Ammon's horn (tissue), 1 donor: Measurements from ENCODE around the gene DENND4C.
"Not testable (repeated sequence)": the region's sequence is repeated elsewhere in the genome, so short reads cannot be mapped to it uniquely, and the experiment has no call there.

ENCODE experiments used
- DNase-seq: peaks from one replicate; pipeline ENCODE4 v3.0.0-alpha.2; 2016; ENCODE audit warnings: low spot score

The DENND4C gene

GRCh38 chr9:19375538-19375937 is 145.0 kb downstream of the DENND4C start:
- DNase-seq, result no peak

- DNase-seq, result no peak
Measured at GRCh38 chr9:19376931-19377330, 146.4 kb downstream of the DENND4C start.

DNA sequence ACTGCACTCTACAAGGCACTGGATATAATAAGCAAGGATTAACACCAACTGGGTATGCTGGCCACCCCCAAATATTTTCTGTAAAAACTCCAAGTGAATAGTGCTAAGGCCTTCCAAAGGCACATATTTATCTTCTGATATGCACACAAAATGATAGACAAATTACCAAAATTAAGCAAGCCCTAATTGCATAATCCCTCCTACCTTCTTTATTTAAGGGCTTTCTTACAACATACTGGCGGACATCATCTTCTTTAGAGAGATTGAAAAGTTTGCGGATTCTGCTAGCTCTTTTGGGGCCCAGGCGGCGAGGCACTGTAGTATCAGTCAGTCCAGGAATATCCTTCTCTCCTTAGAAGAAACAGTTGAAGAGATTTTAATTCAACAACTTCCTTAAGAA is 147.7 kb downstream of the DENND4C start:
- no peak for DNase-seq

GRCh38 chr9:19378647-19379046 is 148.2 kb downstream of the DENND4C start:
- no peak for DNase-seq

DNA sequence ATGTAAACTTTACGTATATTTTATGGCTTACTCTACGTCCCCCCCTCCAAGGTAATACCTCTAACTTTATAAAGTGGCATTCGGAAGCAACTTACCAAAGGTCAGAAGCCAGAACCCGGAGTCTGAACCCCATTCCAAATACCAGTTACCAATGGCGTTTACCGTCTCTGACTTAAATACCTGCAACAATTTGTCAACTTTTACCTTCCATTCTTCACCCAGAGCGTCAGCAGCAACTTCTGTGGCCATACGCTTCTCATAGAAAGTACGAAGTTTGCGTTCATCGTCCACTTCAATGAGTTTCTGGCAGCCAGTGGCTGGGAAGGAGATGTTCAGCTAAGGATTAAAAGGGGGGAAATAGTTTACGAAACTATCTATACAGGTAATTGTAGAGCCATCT is 148.8 kb downstream of the DENND4C start:
- DNase-seq, result peak; percentile 2

- no peak for DNase-seq
Measured at GRCh38 chr9:19379697-19380046, 149.2 kb downstream of the DENND4C start.

DNA sequence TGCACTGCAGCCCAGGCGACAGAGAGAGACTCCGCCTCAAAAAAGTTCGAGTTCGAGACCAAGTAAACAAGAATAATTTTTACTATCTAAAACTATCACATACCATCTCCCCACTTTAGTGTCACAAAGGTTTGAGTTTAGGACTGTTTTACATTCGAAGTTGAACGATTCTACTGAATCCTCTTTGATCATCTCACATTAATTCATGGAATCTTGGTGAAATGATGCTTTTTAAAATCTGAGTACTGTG is 150.3 kb downstream of the DENND4C start:
- DNase-seq, result no peak

GRCh38 chr9:19381656-19382055 is 151.2 kb downstream of the DENND4C start:
- DNase-seq, result no peak

DNA sequence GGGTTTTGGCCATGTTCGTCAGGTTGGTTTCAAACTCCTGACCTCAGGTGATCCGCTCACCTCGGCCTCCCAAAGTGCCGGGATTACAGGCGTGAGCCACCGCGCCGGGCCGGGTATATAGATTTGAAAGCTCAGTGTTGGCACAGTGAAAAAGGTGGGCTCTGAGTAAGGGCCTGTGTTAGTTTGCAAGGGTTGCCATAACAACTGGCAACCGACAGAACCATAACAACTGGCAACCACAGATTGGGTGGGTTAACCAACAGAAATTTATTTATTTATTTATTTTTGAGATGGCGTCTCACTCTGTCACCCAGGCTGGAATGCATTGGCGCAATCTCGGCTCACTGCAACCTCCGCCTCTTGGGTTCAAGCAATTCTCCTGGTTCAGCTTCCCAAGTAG is 154.7 kb downstream of the DENND4C start:
- DNase-seq, result not testable (repeated sequence)

DNA sequence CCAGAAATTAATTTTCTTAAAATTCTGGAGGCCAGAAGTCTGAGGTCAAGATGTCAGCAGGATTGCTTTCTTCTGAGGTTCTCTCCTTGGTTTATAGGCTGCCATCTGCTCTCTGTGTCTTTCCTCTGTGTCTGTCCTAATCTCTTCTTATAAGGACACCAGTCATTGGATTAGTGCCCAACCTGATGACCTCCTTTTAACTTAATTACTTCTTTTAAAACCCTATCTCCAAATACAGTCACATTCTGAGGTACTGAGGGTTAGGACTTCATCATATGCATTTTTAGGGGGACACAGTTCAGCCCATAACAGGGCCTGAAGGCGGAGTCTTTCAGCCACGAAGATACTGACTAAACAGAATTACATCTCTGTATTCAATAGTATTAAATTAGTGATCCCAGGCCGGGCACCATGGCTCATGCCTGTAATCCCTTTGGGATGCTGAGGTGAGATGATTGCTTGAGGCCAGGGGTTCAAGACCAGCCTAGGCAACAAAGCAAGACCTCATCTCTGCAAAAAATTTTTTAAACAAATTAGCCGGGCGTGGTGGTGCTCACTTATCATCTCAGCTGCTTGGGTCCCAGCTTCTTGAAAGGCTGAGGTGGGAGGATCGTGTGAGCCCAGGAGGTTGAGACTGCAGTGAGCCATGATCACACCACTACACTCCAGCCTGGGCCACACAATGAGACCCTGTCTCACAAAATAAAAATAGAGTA is 155.5 kb downstream of the DENND4C start:
- no peak for DNase-seq

GRCh38 chr9:19386502-19387044 is 156.1 kb downstream of the DENND4C start:
- no peak for DNase-seq

GRCh38 chr9:19387317-19387716 is 156.8 kb downstream of the DENND4C start:
- no peak for DNase-seq

- DNase-seq, result not testable (repeated sequence)
Measured at GRCh38 chr9:19389539-19389938, 159.0 kb downstream of the DENND4C start.

DNA sequence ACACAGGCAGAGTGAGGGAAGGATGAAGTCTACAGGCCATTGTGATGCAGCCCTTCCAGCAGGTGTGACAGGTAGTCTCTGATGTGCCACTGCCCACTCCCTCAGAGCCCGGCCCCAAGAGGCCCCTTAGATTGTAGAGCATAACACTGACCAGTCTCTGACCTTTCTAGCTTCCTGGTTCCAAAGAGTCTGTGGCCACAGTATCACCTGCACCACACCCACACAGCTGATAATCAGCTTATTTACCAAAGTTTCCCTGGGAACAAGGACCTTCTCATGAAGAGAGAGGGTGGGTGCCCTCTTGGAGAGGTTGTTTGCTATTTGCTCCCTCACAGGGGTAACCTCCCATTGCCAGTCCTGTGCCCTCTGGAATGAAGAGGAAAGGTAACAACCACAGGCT is 167.4 kb downstream of the DENND4C start:
- DNase-seq, result no peak

DNA sequence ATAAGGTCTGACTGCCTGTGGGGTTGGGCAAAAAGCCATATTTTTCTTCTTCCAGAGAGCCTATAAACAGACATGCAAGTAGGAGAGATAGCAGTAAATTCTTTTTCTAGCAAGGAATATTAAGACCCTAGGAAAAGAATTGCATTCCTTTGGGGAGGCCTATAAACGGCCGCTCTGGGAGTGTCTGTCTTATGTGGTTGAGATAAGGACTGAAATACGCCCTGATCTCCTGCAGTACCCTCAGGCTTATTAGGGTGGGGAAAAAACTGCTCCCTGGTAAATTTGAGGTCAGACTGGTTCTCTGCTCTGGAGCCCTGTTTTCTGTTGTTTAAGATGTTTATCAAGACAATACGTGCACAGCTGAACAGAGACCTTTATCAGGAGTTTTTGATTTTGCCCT is 172.7 kb downstream of the DENND4C start:
- DNase-seq, result not testable (repeated sequence)

DNA sequence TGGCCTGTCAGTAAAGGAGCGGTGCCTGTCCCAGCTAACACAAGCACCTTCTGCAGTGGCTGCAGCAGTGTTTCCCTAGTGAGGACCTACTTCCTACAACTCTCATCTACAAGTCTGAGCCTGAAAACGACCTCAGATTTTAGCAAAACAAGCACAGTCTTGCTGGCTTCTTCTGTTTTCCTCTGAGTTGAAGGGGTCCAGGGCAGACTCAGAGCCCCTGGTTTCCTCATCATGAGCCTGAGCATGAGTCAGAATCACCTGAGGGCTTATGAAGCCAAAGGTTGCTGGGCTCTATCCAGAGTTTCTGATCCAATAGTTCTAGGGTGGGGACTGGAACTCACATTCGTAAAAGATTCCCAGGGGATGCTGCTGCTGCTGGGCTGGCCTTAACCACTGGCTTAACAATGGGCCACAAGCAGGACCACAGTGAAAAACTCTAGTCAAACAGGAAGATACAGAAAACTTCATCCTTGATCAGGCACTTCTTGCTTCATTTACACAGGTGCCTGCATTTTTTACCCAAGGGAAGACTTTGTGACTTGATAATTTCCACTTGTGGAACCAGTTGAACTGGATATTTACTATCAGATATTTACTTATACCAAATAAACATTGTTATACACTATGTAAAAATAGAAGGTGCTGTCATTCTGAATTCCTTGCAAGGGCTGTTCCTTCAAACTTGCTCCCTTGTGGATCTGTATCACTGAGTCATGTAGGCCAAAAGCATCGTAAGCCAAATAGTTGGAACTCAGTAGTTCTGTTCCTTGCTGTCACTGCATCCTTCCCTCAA is 174.0 kb downstream of the DENND4C start:
- no peak for DNase-seq

- DNase-seq, result no peak
Measured at GRCh38 chr9:19405771-19406170, 175.3 kb downstream of the DENND4C start.

DNA sequence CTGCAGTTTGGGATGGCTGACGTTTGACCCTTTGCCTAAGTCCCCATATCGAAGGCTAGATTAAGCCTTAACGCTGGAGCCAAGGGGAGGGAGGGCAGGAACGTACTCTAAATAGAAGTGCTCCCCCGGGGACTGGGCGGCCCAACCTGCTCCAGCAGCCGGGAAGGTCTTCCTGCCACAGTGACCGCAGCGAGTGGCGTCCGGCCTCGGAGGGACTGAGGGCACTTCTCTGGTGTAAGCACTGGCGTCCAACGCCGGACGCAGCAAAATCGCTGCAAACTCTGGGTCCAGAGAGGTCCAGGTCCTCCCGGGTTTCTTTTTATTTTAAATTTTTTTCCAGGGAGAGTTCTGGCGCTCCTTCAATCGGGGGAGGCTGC is 177.8 kb downstream of the DENND4C start:
- DNase-seq, result no peak

- peak; percentile 95 for DNase-seq
Measured at GRCh38 chr9:19408693-19409400, 178.4 kb downstream of the DENND4C start, which contains the start of gene ACER2. ACER2 (plus strand) TSS chr9:19409009; CDS start chr9:19409085, 76 bp downstream.

DNA sequence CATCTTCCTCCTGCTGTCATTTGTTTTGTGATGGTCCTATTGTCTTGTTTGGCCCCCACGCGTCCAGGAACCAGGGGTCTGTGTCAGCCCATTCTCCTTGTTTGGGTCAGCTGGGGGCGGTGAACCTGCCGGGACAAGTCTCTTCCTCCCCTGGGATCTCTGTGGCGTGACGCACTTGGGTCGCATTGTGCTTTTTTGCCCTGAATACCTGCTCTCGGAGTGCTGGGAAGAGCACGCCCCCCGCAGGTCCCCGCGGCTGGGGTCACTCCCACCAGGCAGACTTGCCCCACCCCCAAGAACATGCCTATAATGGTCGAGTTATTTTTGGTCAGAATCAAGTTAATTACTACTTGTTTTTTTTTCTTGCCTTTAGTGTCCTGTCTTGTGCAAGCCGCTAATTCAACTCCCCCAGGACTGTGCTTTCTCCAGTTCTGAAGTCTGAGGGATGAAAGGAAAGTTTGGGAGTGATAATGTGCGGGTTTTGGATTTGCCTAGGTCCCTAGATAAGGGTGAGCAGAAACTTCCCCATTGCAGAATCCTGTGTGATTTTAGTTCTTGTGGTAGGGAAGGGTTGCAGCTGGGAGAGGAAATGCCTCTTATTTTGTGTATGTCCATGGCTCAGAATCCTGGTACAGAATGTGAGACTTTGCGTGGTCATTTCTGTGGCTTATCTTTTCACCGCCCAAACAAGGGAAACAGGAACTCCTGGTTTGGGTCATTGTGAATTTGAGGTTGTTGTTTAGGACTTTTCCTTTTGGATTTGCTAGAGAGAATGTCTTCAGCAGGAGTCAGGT is 179.1 kb downstream of the DENND4C start:
- DNase-seq, result peak; percentile 23

GRCh38 chr9:19410195-19410503 is 179.7 kb downstream of the DENND4C start:
- DNase-seq, result no peak

- DNase-seq, result no peak
Measured at GRCh38 chr9:19410594-19410993, 180.1 kb downstream of the DENND4C start.
